H9 (cell line): Measurements from ENCODE around the gene C2orf92. TPM values are rescaled to one million over a fixed set of nuclear protein-coding genes. Genes with fewer than 3 reads are reported as not detected.

Source experiments
- DNase-seq: peaks from one replicate; pipeline ENCODE4 v3.0.0-alpha.2; 2017
- H2AFZ ChIP-seq: one replicate; pipeline ENCODE4 v1.6.1; 2013; ENCODE audit warnings: mild to moderate bottlenecking, low read length, control low read depth, moderate library complexity
- H2AK5ac ChIP-seq: 2 replicates; pipeline ENCODE4 v1.6.1; 2013; ENCODE audit warnings: low read length, control low read depth, mixed read lengths; ENCODE audit not compliant: insufficient read length
- H2BK120ac ChIP-seq: one replicate; pipeline ENCODE4 v1.6.1; 2013; ENCODE audit warnings: low read depth, mild to moderate bottlenecking, low read length, control low read depth, inconsistent platforms; ENCODE audit not compliant: poor library complexity, severe bottlenecking
- H2BK12ac ChIP-seq: 2 replicates; pipeline ENCODE4 v1.6.1; 2013; ENCODE audit warnings: low read length, control low read depth, mixed read lengths, low read depth; ENCODE audit not compliant: insufficient read length
- H2BK15ac ChIP-seq: 2 replicates; pipeline ENCODE4 v1.6.1; 2013; ENCODE audit warnings: low read depth, low read length, control low read depth
- H2BK20ac ChIP-seq: one replicate; pipeline ENCODE4 v1.6.1; 2013; ENCODE audit warnings: low read depth, mild to moderate bottlenecking, low read length, control low read depth, inconsistent platforms; ENCODE audit not compliant: poor library complexity, severe bottlenecking
- H2BK5ac ChIP-seq: 2 replicates; pipeline ENCODE4 v1.6.1; 2013; ENCODE audit warnings: low read length, control low read depth, mixed read lengths; ENCODE audit not compliant: insufficient read length
- H3K14ac ChIP-seq: 2 replicates; pipeline ENCODE4 v1.6.1; 2013; ENCODE audit warnings: low read length, control low read depth; ENCODE audit not compliant: insufficient read depth
- H3K18ac ChIP-seq: 2 replicates; pipeline ENCODE4 v1.6.1; 2013; ENCODE audit warnings: low read depth, mild to moderate bottlenecking, mixed read lengths, low read length, control low read depth; ENCODE audit not compliant: insufficient read length
- H3K23ac ChIP-seq: 2 replicates; pipeline ENCODE4 v1.6.1; 2013; ENCODE audit warnings: low read length, control low read depth, mixed read lengths, low read depth; ENCODE audit not compliant: insufficient read length
- H3K23me2 ChIP-seq: 2 replicates; pipeline ENCODE4 v1.6.1; 2013; ENCODE audit warnings: low read depth, mild to moderate bottlenecking, mixed read lengths, low read length, control low read depth; ENCODE audit not compliant: insufficient read length, poor library complexity, severe bottlenecking
- H3K27ac ChIP-seq: 2 replicates; pipeline ENCODE4 v1.5.1; 2013; ENCODE audit warnings: low read length, control low read depth, mixed read lengths, low read depth; ENCODE audit not compliant: insufficient read length
- H3K27me3 ChIP-seq: 2 replicates; pipeline ENCODE4 v1.6.1; 2013; ENCODE audit warnings: low read length, control low read depth, inconsistent platforms; ENCODE audit not compliant: insufficient read depth
- H3K4ac ChIP-seq: 2 replicates; pipeline ENCODE4 v1.6.1; 2013; ENCODE audit warnings: low read depth, mild to moderate bottlenecking, control low read depth, inconsistent platforms, low read length, moderate library complexity
- H3K4me1 ChIP-seq: 2 replicates; pipeline ENCODE4 v1.6.1; 2013; ENCODE audit warnings: low read length, control low read depth, inconsistent platforms; ENCODE audit not compliant: insufficient read depth
- H3K4me2 ChIP-seq: 2 replicates; pipeline ENCODE4 v1.6.1; 2013; ENCODE audit warnings: low read length, control low read depth, mixed read lengths; ENCODE audit not compliant: insufficient read length, insufficient read depth
- H3K56ac ChIP-seq: 2 replicates; pipeline ENCODE4 v1.6.1; 2013; ENCODE audit warnings: low read depth, mild to moderate bottlenecking, mixed read lengths, low read length, control low read depth; ENCODE audit not compliant: insufficient read length
- H3K79me1 ChIP-seq: 2 replicates; pipeline ENCODE4 v1.6.1; 2013; ENCODE audit warnings: low read depth, mild to moderate bottlenecking, moderate library complexity, low read length, control low read depth, inconsistent platforms; ENCODE audit not compliant: insufficient read depth, poor library complexity, severe bottlenecking
- H3K79me2 ChIP-seq: 2 replicates; pipeline ENCODE4 v1.6.1; 2013; ENCODE audit warnings: low read length, control low read depth, inconsistent platforms; ENCODE audit not compliant: insufficient read depth
- H3K9ac ChIP-seq: 2 replicates; pipeline ENCODE4 v1.6.1; 2013; ENCODE audit warnings: low read length, control low read depth, mixed read lengths; ENCODE audit not compliant: insufficient read length; ENCODE audit errors: extremely low read depth
- H3K9me3 ChIP-seq: one replicate; pipeline ENCODE4 v1.6.1; 2013; ENCODE audit warnings: low read depth, low read length, inconsistent platforms; ENCODE audit not compliant: control insufficient read depth
- H3T11ph ChIP-seq: one replicate; pipeline ENCODE4 v1.6.1; 2013; ENCODE audit warnings: mild to moderate bottlenecking, low read length, control low read depth, inconsistent platforms
- H4K20me1 ChIP-seq: one replicate; pipeline ENCODE4 v1.6.1; 2013; ENCODE audit not compliant: control insufficient read depth, insufficient read length, insufficient read depth
- H4K5ac ChIP-seq: 2 replicates; pipeline ENCODE4 v1.6.1; 2013; ENCODE audit warnings: low read depth, mild to moderate bottlenecking, mixed read lengths, low read length, control low read depth; ENCODE audit not compliant: insufficient read length
- H4K8ac ChIP-seq: replicated peaks from 2 replicates; pipeline ENCODE4 v1.6.1; 2013; ENCODE audit warnings: low read length, control low read depth, mixed read lengths, low read depth; ENCODE audit not compliant: insufficient read length
- H4K91ac ChIP-seq: 2 replicates; pipeline ENCODE4 v1.6.1; 2013; ENCODE audit warnings: low read depth, mild to moderate bottlenecking, moderate library complexity, mixed read lengths, low read length, control low read depth; ENCODE audit not compliant: insufficient read length
- H3K27ac Mint-ChIP-seq, 3 experiments: 2 replicates in 2 of 3; 3 replicates in 1 of 3; pipeline ENCODE4 v1.8.0; 2020 to 2021; ENCODE audit warnings: mixed read lengths in 3 of 3, mild to moderate bottlenecking in 1 of 3, moderate library complexity in 1 of 3
- H3K27me3 Mint-ChIP-seq: 2 replicates; pipeline ENCODE4 v1.8.0; 2021; ENCODE audit warnings: low read depth, mild to moderate bottlenecking, moderate library complexity, mixed read lengths
- H3K36me3 Mint-ChIP-seq, 3 experiments: 2 replicates in 2 of 3; 3 replicates in 1 of 3; pipeline ENCODE4 v1.8.0; 2020 to 2021; ENCODE audit warnings: low read depth in 3 of 3, mixed read lengths in 3 of 3; ENCODE audit not compliant: insufficient read depth in 1 of 3
- H3K4me1 Mint-ChIP-seq, 2 experiments: 2 replicates each; pipeline ENCODE4 v1.8.0; 2020; ENCODE audit warnings: mixed read lengths in 2 of 2
- H3K4me3 Mint-ChIP-seq, 2 experiments: 2 replicates in 1 of 2; 3 replicates in 1 of 2; pipeline ENCODE4 v1.8.0; 2020 to 2021; ENCODE audit warnings: mild to moderate bottlenecking in 2 of 2, mixed read lengths in 2 of 2, moderate library complexity in 1 of 2
- H3K9me3 Mint-ChIP-seq, 2 experiments: 2 replicates in 1 of 2; 3 replicates in 1 of 2; pipeline ENCODE4 v1.8.0; 2020; ENCODE audit warnings: mild to moderate bottlenecking in 2 of 2, mixed read lengths in 2 of 2, moderate library complexity in 1 of 2
- CTCF ChIP-seq: fragments of 200-600 bp; sonication (generic); conservative IDR thresholded peaks from 3 replicates; pipeline ENCODE4 v1.8.0; 2021; ENCODE audit warnings: antibody characterized with exemption, mild to moderate bottlenecking
- WGBS: extraction: QIAGEN DNeasy Blood & Tissue Kit; methylation state at CpG from one replicate; pipeline ENCODE4 v1.1.7; 2013; ENCODE audit warnings: missing lambda C conversion rate, low lambda C conversion rate, mixed read lengths; ENCODE audit not compliant: insufficient read length; ENCODE audit errors: extremely low coverage; 5-methylcytosine and 5-hydroxymethylcytosine counted together
- total RNA-seq: library from RNA; stranded (reverse); gene quantifications from 2 replicates; pipeline ENCODE4 v1.2.1, GENCODE V29; 2021

C2orf92 gene
- total RNA-seq, 1 experiment from 2014 or later = 7.3 TPM

- Histone ChIP-seq H4K8ac (no peak overlapping the region), H3K79me2 (no peaks in the 10 kb centered on the region), H3K4ac (no peak overlapping the region), H2BK5ac (no peak overlapping the region), H2BK20ac (no peak overlapping the region), H2BK12ac (no peak overlapping the region), H2BK15ac (no peak overlapping the region), H2AFZ (no peak overlapping the region), H3K9me3 (no peaks in the 10 kb centered on the region), H3K18ac (no peak overlapping the region), H3K23me2 (no peaks in the 10 kb centered on the region), H3K23ac (no peak overlapping the region), H3K56ac (no peak overlapping the region), H2AK5ac (no peak overlapping the region), H2BK120ac (no peak overlapping the region), H3K79me1 (no peaks in the 10 kb centered on the region), H4K5ac (no peak overlapping the region), H3T11ph (no peak overlapping the region), H3K4me2 (no peak overlapping the region), H3K4me1 (0 out of 2 replicates have a peak, but pooled peaks cover 2% of the 10 kb centered on the region), H3K27ac (no peak overlapping the region), H3K14ac (no peak overlapping the region), H4K91ac (no peak overlapping the region), H4K20me1 (no peaks in the 10 kb centered on the region), H3K27me3 (no peaks in the 10 kb centered on the region), H3K9ac (no peak overlapping the region)
- no CpG with 5 or more reads among the region's 4 CpGs for WGBS
- H3K27me3 Mint-ChIP-seq = no peaks in the 10 kb centered on the region
- no peaks in the 10 kb centered on the region for H3K9me3 Mint-ChIP-seq
- TF ChIP-seq CTCF = no peak
- H3K27ac Mint-ChIP-seq = no peak overlapping the region
- H3K4me3 Mint-ChIP-seq = no peak overlapping the region
- no peak for DNase-seq
- H3K36me3 Mint-ChIP-seq = peaks cover 0 to 10% (median 8%) of the 10 kb centered on the region in 3 experiments; a peak in 3 of 7 replicates
- H3K4me1 Mint-ChIP-seq = peaks cover 29 to 32% of the 10 kb centered on the region in 2 experiments
Observed at GRCh38 chr2:97747716-97748115, 78.2 kb downstream of the C2orf92 start.
